Measurements from ENCODE around the gene COL28A1. TPM values are rescaled to one million over a fixed set of nuclear protein-coding genes. Genes with fewer than 3 reads are reported as not detected.

COL28A1 gene
- total and polyA plus RNA-seq, 4 donors = 0.05 to 0.50 (median 0.18) TPM

GRCh38 chr7:7311001-7311400, 224.7 kb downstream of the COL28A1 start (continued):
- no peak for TF ChIP-seq HNF4G (IDR thresholded peaks at IDR 0.05)
- TF ChIP-seq NR2F2 (IDR thresholded peaks at IDR 0.05) = no peak
- TF ChIP-seq FOXA1 (IDR thresholded peaks at IDR 0.05) = no peak

GRCh38 chr7:7309203-7309602, 226.5 kb downstream of the COL28A1 start:
- Histone ChIP-seq H3K27ac (ENCODE audit: low read depth in 1 of 2, low read length in 2 of 2) (no peak overlapping the region), H3K36me3 (ENCODE audit: control insufficient read depth in 4 of 4, insufficient read depth in 3 of 4, low read depth in 1 of 4, low read length in 3 of 4) (no peaks in the 10 kb centered on the region), H3K9ac (ENCODE audit: low read depth in 1 of 2, low read length in 2 of 2) (no peak overlapping the region), H3K9me3 (ENCODE audit: control insufficient read depth in 4 of 4, low read length in 3 of 4) (no peaks in the 10 kb centered on the region), H3K27me3 (ENCODE audit: control insufficient read depth in 4 of 4, insufficient read depth in 4 of 4, low read length in 3 of 4) (no peaks in the 10 kb centered on the region), H3K4me3 (ENCODE audit: low read depth in 1 of 3, low read length in 3 of 3) (no peak overlapping the region), H3K4me1 (ENCODE audit: control insufficient read depth in 4 of 4, insufficient read depth in 4 of 4, low read length in 3 of 4) (no peaks in the 10 kb centered on the region)
- no peak for TF ChIP-seq HNF4G (IDR thresholded peaks at IDR 0.05)
- TF ChIP-seq JUND (IDR thresholded peaks at IDR 0.05) = no peak
- no peak for TF ChIP-seq REST (IDR thresholded peaks at IDR 0.05)
- no peak for TF ChIP-seq FOXA2 (IDR thresholded peaks at IDR 0.05)
- TF ChIP-seq ATF3 (IDR thresholded peaks at IDR 0.05) = no peak
- TF ChIP-seq MAX (IDR thresholded peaks at IDR 0.05) = no peak
- no peak for TF ChIP-seq SP1 (IDR thresholded peaks at IDR 0.05)
- TF ChIP-seq GABPA (IDR thresholded peaks at IDR 0.05 in 1 of 2, conservative IDR thresholded peaks at IDR 0.05 in 1 of 2) = no peak
- TF ChIP-seq HNF4A (conservative IDR thresholded peaks at IDR 0.05) = no peak
- no peak for TF ChIP-seq EGR1 (IDR thresholded peaks at IDR 0.05; ENCODE audit: low read depth in 2 of 2)
- no peak for TF ChIP-seq YY1 (IDR thresholded peaks at IDR 0.05)
- TF ChIP-seq NR2F2 (IDR thresholded peaks at IDR 0.05) = no peak
- no peak for TF ChIP-seq ZBTB33 (IDR thresholded peaks at IDR 0.05)
- WGBS = 99% methylated on average over 1 of the region's 1 CpG
- DNase-seq (ENCODE audit: low spot score) = no peak

Other genes starting within 250 kb of the COL28A1 start
- gene MIOS, start 31.0 kb upstream of the COL28A1 start, total RNA-seq = 10 to 100 TPM; 16.5 to 35.6 TPM
- gene MIOS, start 31.0 kb upstream of the COL28A1 start, polyA plus RNA-seq = 1 to 10 TPM; 7.4 to 7.9 TPM
- 10 to 100 TPM in 1 of 2 donors, 1 to 10 TPM in 1; 7.9 to 12.2 TPM for gene UMAD1, start 104.9 kb upstream of the COL28A1 start, total RNA-seq
- 1 to 10 TPM; 5.9 to 7.9 TPM for gene UMAD1, start 104.9 kb upstream of the COL28A1 start, polyA plus RNA-seq
- 10 to 100 TPM; 13.0 to 20.8 TPM for gene RPA3, start 182.7 kb upstream of the COL28A1 start, total RNA-seq
- gene RPA3, start 182.7 kb upstream of the COL28A1 start, polyA plus RNA-seq = 10 to 100 TPM; 16.5 to 53.1 TPM

Data from liver (tissue), 9 donors.